ENCODE results near the gene OR6N1.

GRCh38 chr1:158806916-158807536, 35.0 kb upstream of the OR6N1 start:
- TF ChIP-seq, protein P1, sequence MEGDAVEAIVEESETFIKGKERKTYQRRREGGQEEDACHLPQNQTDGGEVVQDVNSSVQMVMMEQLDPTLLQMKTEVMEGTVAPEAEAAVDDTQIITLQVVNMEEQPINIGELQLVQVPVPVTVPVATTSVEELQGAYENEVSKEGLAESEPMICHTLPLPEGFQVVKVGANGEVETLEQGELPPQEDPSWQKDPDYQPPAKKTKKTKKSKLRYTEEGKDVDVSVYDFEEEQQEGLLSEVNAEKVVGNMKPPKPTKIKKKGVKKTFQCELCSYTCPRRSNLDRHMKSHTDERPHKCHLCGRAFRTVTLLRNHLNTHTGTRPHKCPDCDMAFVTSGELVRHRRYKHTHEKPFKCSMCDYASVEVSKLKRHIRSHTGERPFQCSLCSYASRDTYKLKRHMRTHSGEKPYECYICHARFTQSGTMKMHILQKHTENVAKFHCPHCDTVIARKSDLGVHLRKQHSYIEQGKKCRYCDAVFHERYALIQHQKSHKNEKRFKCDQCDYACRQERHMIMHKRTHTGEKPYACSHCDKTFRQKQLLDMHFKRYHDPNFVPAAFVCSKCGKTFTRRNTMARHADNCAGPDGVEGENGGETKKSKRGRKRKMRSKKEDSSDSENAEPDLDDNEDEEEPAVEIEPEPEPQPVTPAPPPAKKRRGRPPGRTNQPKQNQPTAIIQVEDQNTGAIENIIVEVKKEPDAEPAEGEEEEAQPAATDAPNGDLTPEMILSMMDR (IDR thresholded peaks at IDR 0.05) = no peak
- TF ChIP-seq EP300 (IDR thresholded peaks at IDR 0.05) (no peak), POLR2A (IDR thresholded peaks at IDR 0.05) (no peak), POLR2AphosphoS5 (IDR thresholded peaks at IDR 0.05) (no peak)

Data from upper lobe of left lung (tissue), 4 donors.